ENCODE measurements around the gene JOSD2.

JOSD2 gene

GRCh38 chr19:50551034-50551714, 40.2 kb upstream of the JOSD2 start:
- Histone ChIP-seq H3K27me3 (ENCODE audit: control insufficient read depth, insufficient read depth, low read length) (no peaks in the 10 kb centered on the region), H3K36me3 (ENCODE audit: control insufficient read depth, insufficient read depth, low read length) (no peaks in the 10 kb centered on the region), H3K4me3 (ENCODE audit: low read depth, low read length) (no peak overlapping the region), H3K9ac (no peak overlapping the region), H3K27ac (no peak overlapping the region), H3K9me3 (ENCODE audit: control insufficient read depth, low read length) (no peaks in the 10 kb centered on the region), H2AFZ (no peak overlapping the region), H3K79me2 (no peaks in the 10 kb centered on the region), H3K4me2 (ENCODE audit: low read length) (no peak overlapping the region), H3K4me1 (peaks cover under 1% of the 10 kb centered on the region)
- TF ChIP-seq CTCF (IDR thresholded peaks at IDR 0.05): no peak

GRCh38 chr19:50550594-50550966, 39.6 kb upstream of the JOSD2 start:
- no peaks in the 10 kb centered on the region for H3K27me3 ChIP-seq (ENCODE audit: control insufficient read depth, insufficient read depth, low read length)
- H3K79me2 ChIP-seq: no peaks in the 10 kb centered on the region
- no peak overlapping the region for H3K9ac ChIP-seq
- no peak for TF ChIP-seq CTCF (IDR thresholded peaks at IDR 0.05)
- H2AFZ ChIP-seq: no peak overlapping the region
- H3K9me3 ChIP-seq (ENCODE audit: control insufficient read depth, low read length): no peaks in the 10 kb centered on the region
- H3K27ac ChIP-seq: no peak overlapping the region
- no peak overlapping the region for H3K4me2 ChIP-seq (ENCODE audit: low read length)
- H3K4me1 ChIP-seq: no peaks in the 10 kb centered on the region
- H3K36me3 ChIP-seq (ENCODE audit: control insufficient read depth, insufficient read depth, low read length): no peaks in the 10 kb centered on the region
- H3K4me3 ChIP-seq (ENCODE audit: low read depth, low read length): no peak overlapping the region

- no peaks in the 10 kb centered on the region for H3K36me3 ChIP-seq (ENCODE audit: control insufficient read depth, insufficient read depth, low read length)
- no peak overlapping the region for H3K4me3 ChIP-seq (ENCODE audit: low read depth, low read length)
- H3K27me3 ChIP-seq (ENCODE audit: control insufficient read depth, insufficient read depth, low read length): no peaks in the 10 kb centered on the region
- H3K27ac ChIP-seq: no peak overlapping the region
- H2AFZ ChIP-seq: no peak overlapping the region
- no peak for TF ChIP-seq CTCF (IDR thresholded peaks at IDR 0.05)
- H3K4me1 ChIP-seq: no peaks in the 10 kb centered on the region
- H3K79me2 ChIP-seq: no peaks in the 10 kb centered on the region
- no peak overlapping the region for H3K9ac ChIP-seq
- no peaks in the 10 kb centered on the region for H3K9me3 ChIP-seq (ENCODE audit: control insufficient read depth, low read length)
- no peak overlapping the region for H3K4me2 ChIP-seq (ENCODE audit: low read length)
Measured at GRCh38 chr19:50549927-50550593, 39.1 kb upstream of the JOSD2 start.

GRCh38 chr19:50549059-50549926, 38.3 kb upstream of the JOSD2 start:
- Histone ChIP-seq H3K27ac (no peak overlapping the region), H3K4me1 (no peaks in the 10 kb centered on the region), H3K36me3 (ENCODE audit: control insufficient read depth, insufficient read depth, low read length) (no peaks in the 10 kb centered on the region), H3K27me3 (ENCODE audit: control insufficient read depth, insufficient read depth, low read length) (no peaks in the 10 kb centered on the region), H3K79me2 (no peaks in the 10 kb centered on the region), H3K9me3 (ENCODE audit: control insufficient read depth, low read length) (no peaks in the 10 kb centered on the region), H3K9ac (no peak overlapping the region), H3K4me3 (ENCODE audit: low read depth, low read length) (no peak overlapping the region), H3K4me2 (ENCODE audit: low read length) (no peak overlapping the region), H2AFZ (no peak overlapping the region)
- TF ChIP-seq CTCF (IDR thresholded peaks at IDR 0.05): no peak

Measured in parathyroid adenoma (tissue), 2 donors.